Parathyroid adenoma (tissue), 2 donors: Measurements from ENCODE around the gene RPS6KA2.

Experiments used
- H2AFZ ChIP-seq: fragments of 300-600 bp; sonication (generic); one replicate; pipeline ENCODE4 v1.7.0; 2017; ENCODE audit warnings: antibody characterized with exemption, mild to moderate bottlenecking
- H3K27ac ChIP-seq: fragments of 300-600 bp; sonication (generic); one replicate; pipeline ENCODE4 v1.7.0; 2017
- H3K27me3 ChIP-seq: fragments of 300-600 bp; sonication (generic); one replicate; pipeline ENCODE4 v1.7.0; 2017; ENCODE audit warnings: low read length; ENCODE audit not compliant: control insufficient read depth, insufficient read depth
- H3K36me3 ChIP-seq: fragments of 300-600 bp; sonication (generic); one replicate; pipeline ENCODE4 v1.7.0; 2017; ENCODE audit warnings: low read length; ENCODE audit not compliant: control insufficient read depth, insufficient read depth
- H3K4me1 ChIP-seq: fragments of 300-600 bp; sonication (generic); one replicate; pipeline ENCODE4 v1.7.0; 2017; ENCODE audit warnings: control low read depth
- H3K4me2 ChIP-seq: fragments of 300-600 bp; sonication (generic); one replicate; pipeline ENCODE4 v1.7.0; 2017; ENCODE audit warnings: low read length
- H3K4me3 ChIP-seq: fragments of 300-600 bp; sonication (generic); one replicate; pipeline ENCODE4 v1.7.0; 2017; ENCODE audit warnings: low read depth, low read length
- H3K79me2 ChIP-seq: fragments of 300-600 bp; sonication (generic); one replicate; pipeline ENCODE4 v1.7.0; 2017; ENCODE audit warnings: control low read depth
- H3K9ac ChIP-seq: fragments of 300-600 bp; sonication (generic); one replicate; pipeline ENCODE4 v1.7.0; 2017; ENCODE audit warnings: mild to moderate bottlenecking
- H3K9me3 ChIP-seq: fragments of 300-600 bp; sonication (generic); one replicate; pipeline ENCODE4 v1.7.0; 2017; ENCODE audit warnings: low read length; ENCODE audit not compliant: control insufficient read depth
- TF ChIP-seq, protein P1 (sequence below): fragments of 300-600 bp; sonication (generic); IDR thresholded peaks from one replicate; pipeline ENCODE4 v1.7.0; 2017; ENCODE audit warnings: antibody characterized with exemption, mild to moderate bottlenecking
- donor health status: primary hyperparathyroidism.

RPS6KA2 gene

DNA sequence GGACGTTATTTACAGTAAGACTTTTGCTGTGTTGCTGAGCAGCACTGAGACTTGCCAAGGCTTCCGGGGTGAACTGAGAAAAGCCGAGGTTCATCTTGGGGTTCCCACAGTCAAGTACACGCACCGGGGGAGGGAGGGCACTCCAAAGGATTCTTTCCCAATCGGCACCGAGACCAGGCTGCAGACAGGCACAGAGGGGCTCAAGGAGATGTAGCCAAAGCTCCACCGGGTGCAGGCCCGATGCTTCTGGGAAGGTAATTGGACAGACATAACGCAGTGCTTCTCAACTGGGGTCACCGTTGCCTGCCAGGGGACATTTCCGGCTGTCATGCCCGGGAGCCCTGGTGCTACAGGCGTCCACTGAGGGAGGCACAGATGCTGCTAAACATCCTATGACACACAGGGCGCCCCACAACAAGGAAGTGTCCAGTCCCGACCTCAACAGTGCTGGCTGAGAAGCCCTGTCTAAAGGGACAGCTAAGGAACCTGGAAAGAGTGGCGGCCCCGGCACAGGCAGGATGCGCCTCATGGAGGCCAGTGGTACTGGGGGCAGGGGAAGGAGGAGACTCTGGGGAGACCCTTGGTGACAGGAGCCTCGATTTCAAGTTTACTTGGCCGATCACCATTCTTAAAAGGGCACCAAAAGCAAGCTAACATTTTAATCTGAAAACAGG is 133.5 kb downstream of the RPS6KA2 start:
- H3K9ac ChIP-seq, result no peak overlapping the region
- no peaks in the 10 kb centered on the region for H3K27me3 ChIP-seq
- H3K4me2 ChIP-seq, result no peak overlapping the region
- TF ChIP-seq, protein P1, sequence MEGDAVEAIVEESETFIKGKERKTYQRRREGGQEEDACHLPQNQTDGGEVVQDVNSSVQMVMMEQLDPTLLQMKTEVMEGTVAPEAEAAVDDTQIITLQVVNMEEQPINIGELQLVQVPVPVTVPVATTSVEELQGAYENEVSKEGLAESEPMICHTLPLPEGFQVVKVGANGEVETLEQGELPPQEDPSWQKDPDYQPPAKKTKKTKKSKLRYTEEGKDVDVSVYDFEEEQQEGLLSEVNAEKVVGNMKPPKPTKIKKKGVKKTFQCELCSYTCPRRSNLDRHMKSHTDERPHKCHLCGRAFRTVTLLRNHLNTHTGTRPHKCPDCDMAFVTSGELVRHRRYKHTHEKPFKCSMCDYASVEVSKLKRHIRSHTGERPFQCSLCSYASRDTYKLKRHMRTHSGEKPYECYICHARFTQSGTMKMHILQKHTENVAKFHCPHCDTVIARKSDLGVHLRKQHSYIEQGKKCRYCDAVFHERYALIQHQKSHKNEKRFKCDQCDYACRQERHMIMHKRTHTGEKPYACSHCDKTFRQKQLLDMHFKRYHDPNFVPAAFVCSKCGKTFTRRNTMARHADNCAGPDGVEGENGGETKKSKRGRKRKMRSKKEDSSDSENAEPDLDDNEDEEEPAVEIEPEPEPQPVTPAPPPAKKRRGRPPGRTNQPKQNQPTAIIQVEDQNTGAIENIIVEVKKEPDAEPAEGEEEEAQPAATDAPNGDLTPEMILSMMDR, result no peak
- H3K4me3 ChIP-seq, result no peak overlapping the region
- H3K9me3 ChIP-seq, result no peaks in the 10 kb centered on the region
- no peak overlapping the region for H2AFZ ChIP-seq
- no peaks in the 10 kb centered on the region for H3K36me3 ChIP-seq
- no peaks in the 10 kb centered on the region for H3K79me2 ChIP-seq
- H3K27ac ChIP-seq, result no peak overlapping the region
- H3K4me1 ChIP-seq, result no peaks in the 10 kb centered on the region

DNA sequence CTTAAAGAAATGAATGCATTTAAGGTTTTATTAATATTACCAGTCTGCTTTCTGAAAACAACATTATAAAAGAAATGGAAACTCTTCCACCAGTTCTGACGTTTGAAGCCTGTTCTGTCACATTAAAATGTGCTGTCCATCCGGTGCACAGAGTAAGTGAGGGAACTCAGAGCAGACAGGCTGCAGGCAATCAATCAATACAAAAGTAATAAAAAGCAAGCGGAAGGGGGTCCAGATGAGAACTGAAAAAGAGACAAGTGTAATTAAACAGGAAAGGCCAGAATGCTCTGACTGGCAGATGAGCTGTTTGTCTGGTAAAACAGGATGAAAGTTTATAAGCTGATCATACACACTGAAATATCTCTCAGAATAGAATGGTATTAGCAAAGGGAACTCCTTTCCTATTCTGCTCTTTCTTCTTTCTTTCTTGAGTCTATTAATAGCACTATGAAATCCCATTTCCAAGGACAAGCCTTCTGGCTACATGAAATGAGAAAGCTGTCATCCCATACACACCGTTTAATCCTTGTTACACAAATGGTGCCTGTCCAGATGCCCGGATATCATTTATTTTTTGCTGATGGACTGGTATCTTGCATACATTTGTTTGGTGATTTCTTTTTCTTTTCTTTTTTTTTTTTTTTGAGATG is 134.8 kb downstream of the RPS6KA2 start:
- Histone ChIP-seq H3K27me3 (no peaks in the 10 kb centered on the region), H3K36me3 (no peaks in the 10 kb centered on the region), H3K4me2 (no peak overlapping the region), H3K9me3 (no peaks in the 10 kb centered on the region), H3K4me1 (no peaks in the 10 kb centered on the region), H2AFZ (no peak overlapping the region), H3K9ac (no peak overlapping the region), H3K27ac (no peak overlapping the region), H3K4me3 (no peak overlapping the region), H3K79me2 (no peaks in the 10 kb centered on the region)
- TF ChIP-seq, protein P1, result no peak

DNA sequence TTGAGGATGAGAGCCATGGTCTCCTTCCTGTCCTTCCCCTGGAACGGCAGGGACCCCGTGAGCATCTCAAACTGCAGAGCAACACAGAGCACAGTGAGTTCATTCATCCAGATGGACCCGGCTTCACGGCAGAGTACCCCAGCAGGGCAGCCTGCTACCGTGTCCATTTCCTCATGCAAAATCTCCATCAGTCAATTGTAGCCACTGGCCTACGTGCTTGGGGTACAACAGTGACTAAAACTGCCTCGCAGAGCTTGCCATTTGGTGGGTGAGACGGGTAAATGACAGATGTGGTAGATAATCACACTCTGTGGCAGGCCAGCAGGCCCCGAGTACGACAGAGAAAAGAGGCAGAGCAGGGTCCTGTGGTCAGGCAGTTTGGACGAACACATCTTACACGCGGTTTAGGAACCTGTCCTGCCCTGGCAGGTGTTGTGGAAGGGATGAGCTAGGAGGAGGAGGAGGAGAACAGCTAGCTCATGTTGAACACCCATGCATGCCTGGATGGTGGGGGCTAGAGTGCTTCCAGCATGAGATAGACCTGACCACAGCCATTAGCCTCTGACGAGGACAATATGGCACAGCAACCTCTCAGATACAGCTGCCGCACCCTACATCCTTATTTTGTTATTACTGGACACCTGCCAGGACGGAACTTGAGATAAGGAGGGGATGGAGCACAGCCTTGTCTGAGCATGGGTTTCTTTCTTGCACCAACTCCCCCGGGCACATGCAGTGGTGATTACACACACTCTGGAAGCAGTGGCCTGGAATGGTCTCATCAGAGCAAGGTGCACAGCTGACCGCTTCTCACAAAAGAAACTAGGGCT is 136.2 kb downstream of the RPS6KA2 start:
- no peaks in the 10 kb centered on the region for H3K36me3 ChIP-seq
- no peaks in the 10 kb centered on the region for H3K9me3 ChIP-seq
- no peak overlapping the region for H3K9ac ChIP-seq
- no peak overlapping the region for H3K27ac ChIP-seq
- H2AFZ ChIP-seq, result no peak overlapping the region
- peaks cover under 1% of the 10 kb centered on the region for H3K79me2 ChIP-seq
- TF ChIP-seq, protein P1, result no peak
- no peaks in the 10 kb centered on the region for H3K27me3 ChIP-seq
- H3K4me2 ChIP-seq, result no peak overlapping the region
- no peaks in the 10 kb centered on the region for H3K4me1 ChIP-seq
- no peak overlapping the region for H3K4me3 ChIP-seq

DNA sequence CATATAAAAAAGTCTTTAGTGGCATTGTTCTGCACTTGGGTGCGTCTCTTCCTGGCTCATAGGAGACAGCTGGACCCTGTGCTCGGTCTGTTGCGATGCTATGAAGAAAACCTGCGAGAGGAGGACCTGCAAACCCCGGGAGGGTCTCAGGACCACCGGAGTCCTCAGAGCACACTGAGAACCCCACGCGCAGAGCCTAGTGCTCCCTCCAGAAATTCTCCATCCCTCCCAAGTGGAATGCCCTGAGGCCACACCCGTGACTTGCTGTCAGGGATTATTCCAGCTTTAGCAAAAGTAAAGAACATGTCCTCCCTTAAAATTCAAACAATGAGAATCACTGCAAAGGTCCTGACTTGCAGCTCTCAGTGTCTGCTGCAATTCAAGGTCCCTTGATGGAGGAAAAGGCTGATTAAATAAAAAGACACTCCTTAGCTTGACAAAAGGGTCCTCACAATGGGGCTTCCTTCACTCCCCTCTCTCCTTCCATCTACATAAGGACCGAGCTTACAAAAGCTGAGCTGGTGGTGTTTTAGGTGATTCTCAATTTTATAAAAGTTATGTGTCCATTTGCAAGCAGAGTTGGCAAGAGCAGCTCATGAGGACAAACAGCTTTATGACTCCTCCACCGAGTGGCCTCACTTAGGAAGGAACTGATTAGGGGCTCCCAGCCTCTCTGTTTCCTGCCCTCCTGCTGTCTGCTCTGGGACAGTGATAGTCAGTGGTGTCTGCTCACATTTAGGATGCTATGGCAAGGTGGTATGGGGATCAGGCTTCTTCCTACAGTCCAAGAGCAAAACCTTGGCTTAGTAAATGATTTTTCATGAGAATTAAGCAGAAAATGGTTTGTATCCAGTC is 137.5 kb downstream of the RPS6KA2 start:
- Histone ChIP-seq H2AFZ (no peak overlapping the region), H3K4me3 (no peak overlapping the region), H3K4me2 (no peak overlapping the region), H3K4me1 (no peaks in the 10 kb centered on the region), H3K36me3 (no peaks in the 10 kb centered on the region), H3K27ac (no peak overlapping the region), H3K79me2 (peaks cover 5% of the 10 kb centered on the region), H3K9ac (no peak overlapping the region), H3K9me3 (no peaks in the 10 kb centered on the region), H3K27me3 (no peaks in the 10 kb centered on the region)
- TF ChIP-seq, protein P1, result no peak
